Endodermal cell (in vitro differentiated cells): ENCODE results near the gene PCSK1. TPM values are rescaled to one million over a fixed set of nuclear protein-coding genes. Genes with fewer than 3 reads are reported as not detected.

Experiments used
- DNase-seq: peaks from one replicate; pipeline ENCODE4 v3.0.0-alpha.2; 2017
- H3K27ac ChIP-seq: 2 replicates; pipeline ENCODE4 v1.5.1; 2013; ENCODE audit warnings: mild to moderate bottlenecking, low read depth, low read length, moderate library complexity
- H3K27me3 ChIP-seq: 2 replicates; pipeline ENCODE4 v1.6.1; 2013; ENCODE audit warnings: mild to moderate bottlenecking, low read length, moderate library complexity; ENCODE audit not compliant: insufficient read depth, control insufficient read depth, poor library complexity, severe bottlenecking
- H3K36me3 ChIP-seq: 2 replicates; pipeline ENCODE4 v1.7.0; 2013; ENCODE audit warnings: mild to moderate bottlenecking, low read length, moderate library complexity; ENCODE audit not compliant: control insufficient read depth, insufficient read depth
- H3K4me1 ChIP-seq: one replicate; pipeline ENCODE4 v1.7.0; 2013; ENCODE audit warnings: low read length; ENCODE audit not compliant: control insufficient read depth, insufficient read depth
- H3K4me3 ChIP-seq: 2 replicates; pipeline ENCODE4 v1.5.1; 2013; ENCODE audit warnings: mild to moderate bottlenecking, low read length, moderate library complexity
- H3K9ac ChIP-seq: 2 replicates; pipeline ENCODE4 v1.6.1; 2013; ENCODE audit warnings: mild to moderate bottlenecking, low read length, moderate library complexity; ENCODE audit not compliant: poor library complexity, severe bottlenecking; ENCODE audit errors: extremely low read depth
- H3K9me3 ChIP-seq: 2 replicates; pipeline ENCODE4 v1.6.1; 2013; ENCODE audit warnings: mild to moderate bottlenecking, low read length, moderate library complexity; ENCODE audit not compliant: control insufficient read depth
- H3K27ac Mint-ChIP-seq: 2 replicates; pipeline ENCODE4 v1.8.0; 2020; ENCODE audit warnings: mixed read lengths
- H3K27me3 Mint-ChIP-seq: 2 replicates; pipeline ENCODE4 v1.8.0; 2021; ENCODE audit warnings: mild to moderate bottlenecking, mixed read lengths; ENCODE audit not compliant: insufficient read depth
- H3K36me3 Mint-ChIP-seq: 2 replicates; pipeline ENCODE4 v1.8.0; 2020; ENCODE audit warnings: low read depth, mixed read lengths
- H3K4me1 Mint-ChIP-seq: 2 replicates; pipeline ENCODE4 v1.8.0; 2020; ENCODE audit warnings: mixed read lengths
- H3K4me3 Mint-ChIP-seq: 2 replicates; pipeline ENCODE4 v1.8.0; 2020; ENCODE audit warnings: mild to moderate bottlenecking, moderate library complexity, mixed read lengths
- H3K9me3 Mint-ChIP-seq: 2 replicates; pipeline ENCODE4 v1.8.0; 2020; ENCODE audit warnings: mild to moderate bottlenecking, mixed read lengths
- CTCF ChIP-seq: fragments of 200-600 bp; sonication (generic); conservative IDR thresholded peaks from 2 replicates; pipeline ENCODE4 v1.5.0; 2021; ENCODE audit warnings: antibody characterized with exemption, mild to moderate bottlenecking
- WGBS, 2 experiments: methylation state at CpG; one replicate each; pipeline versions ENCODE4 v1.1.5 to v1.1.7; 2013; ENCODE audit warnings: missing lambda C conversion rate in 2 of 2, mixed read lengths in 1 of 2; ENCODE audit not compliant: insufficient coverage in 1 of 2, insufficient read length in 1 of 2; 5-methylcytosine and 5-hydroxymethylcytosine counted together
- total RNA-seq, 2 donors: library from RNA; stranded (reverse); fragmentation: NEBNext Ultra II Directional in 1 of 2; extraction: Animal tissue kit (Norgen Biotek cat#: 25700) in 1 of 2; gene quantifications; 2 replicates in 1 of 2; 3 replicates in 1 of 2; pipeline ENCODE4 v1.2.1, GENCODE V29; 2021

The PCSK1 gene
- total RNA-seq, 2 donors from 2014 or later = not detected

DNA sequence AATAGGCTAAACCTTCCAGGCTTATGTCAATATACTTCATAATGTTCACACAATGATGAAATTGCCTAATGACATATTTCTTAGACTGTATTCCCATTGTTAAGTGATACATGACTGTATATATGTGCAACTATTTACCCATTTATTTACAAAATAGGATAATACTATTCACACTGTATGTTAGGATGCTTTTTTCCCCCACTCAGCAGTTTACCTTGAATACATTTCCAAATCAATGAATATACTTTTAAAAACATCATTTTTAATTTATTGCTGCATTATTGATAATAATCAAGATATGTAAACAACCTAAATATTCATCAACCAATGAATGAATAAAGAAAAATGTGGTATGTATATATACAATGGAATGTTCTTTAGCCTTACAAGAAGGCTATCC is 55.5 kb downstream of the PCSK1 start:
- Histone ChIP-seq H3K36me3 (no peaks in the 10 kb centered on the region), H3K4me3 (no peak overlapping the region), H3K27ac (no peak overlapping the region), H3K4me1 (no peaks in the 10 kb centered on the region), H3K9ac (no peak overlapping the region), H3K9me3 (no peaks in the 10 kb centered on the region), H3K27me3 (no peaks in the 10 kb centered on the region)
- no peaks in the 10 kb centered on the region for H3K27me3 Mint-ChIP-seq
- no peak for TF ChIP-seq CTCF
- no peak overlapping the region for H3K27ac Mint-ChIP-seq
- H3K9me3 Mint-ChIP-seq = no peaks in the 10 kb centered on the region
- no peak for DNase-seq
- H3K36me3 Mint-ChIP-seq = no peaks in the 10 kb centered on the region
- peaks cover 5% of the 10 kb centered on the region for H3K4me1 Mint-ChIP-seq
- no peak overlapping the region for H3K4me3 Mint-ChIP-seq

GRCh38 chr5:96377167-96377566 is 55.9 kb downstream of the PCSK1 start:
- no peaks in the 10 kb centered on the region for H3K4me1 ChIP-seq
- no peak for DNase-seq
- no peak overlapping the region for H3K4me3 ChIP-seq
- TF ChIP-seq CTCF = no peak
- Mint-ChIP-seq H3K4me3 (no peak overlapping the region), H3K4me1 (peaks cover 5% of the 10 kb centered on the region), H3K27me3 (no peaks in the 10 kb centered on the region), H3K36me3 (no peaks in the 10 kb centered on the region), H3K27ac (no peak overlapping the region), H3K9me3 (no peaks in the 10 kb centered on the region)
- H3K36me3 ChIP-seq = no peaks in the 10 kb centered on the region
- no peaks in the 10 kb centered on the region for H3K27me3 ChIP-seq
- H3K9ac ChIP-seq = no peak overlapping the region
- 86% methylated on average over 1 of the region's 2 CpGs; no CpG with 5 or more reads in 1 of the 2 experiments for WGBS, 2 experiments
- H3K9me3 ChIP-seq = no peaks in the 10 kb centered on the region
- H3K27ac ChIP-seq = no peak overlapping the region

DNA sequence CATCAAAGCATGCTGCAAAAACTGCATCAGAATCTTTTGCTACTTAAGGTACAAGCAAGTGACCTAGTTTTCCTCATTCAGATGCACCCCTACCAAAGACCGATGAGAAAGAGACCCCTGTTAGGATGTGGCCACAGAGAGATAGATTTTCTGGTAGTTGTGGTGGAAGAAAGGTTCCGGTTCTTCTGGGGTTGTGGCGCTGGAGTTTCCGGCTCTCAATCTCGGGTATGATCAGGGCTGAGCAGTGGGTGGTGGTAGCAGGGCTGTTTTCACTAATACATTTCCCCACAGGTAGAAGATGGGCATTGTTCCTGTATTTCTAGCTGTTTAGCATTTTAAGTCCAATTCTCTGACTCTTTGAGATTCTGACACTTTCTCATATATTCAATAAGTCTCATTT is 58.4 kb downstream of the PCSK1 start:
- H3K27ac ChIP-seq = no peak overlapping the region
- H3K27me3 ChIP-seq = no peaks in the 10 kb centered on the region
- no peaks in the 10 kb centered on the region for H3K9me3 ChIP-seq
- Mint-ChIP-seq H3K27me3 (no peaks in the 10 kb centered on the region), H3K4me3 (no peak overlapping the region), H3K27ac (no peak overlapping the region), H3K4me1 (peaks cover 5% of the 10 kb centered on the region), H3K36me3 (no peaks in the 10 kb centered on the region), H3K9me3 (peaks cover 1% of the 10 kb centered on the region)
- no peak for DNase-seq
- 93% methylated on average over 5 of the region's 5 CpGs; no CpG with 5 or more reads in 1 of the 2 experiments for WGBS, 2 experiments
- no peak for TF ChIP-seq CTCF
- H3K36me3 ChIP-seq = no peaks in the 10 kb centered on the region
- no peak overlapping the region for H3K9ac ChIP-seq
- no peaks in the 10 kb centered on the region for H3K4me1 ChIP-seq
- no peak overlapping the region for H3K4me3 ChIP-seq
